ENCODE results near the gene ACAA2. TPM values are rescaled to one million over a fixed set of nuclear protein-coding genes. Genes with fewer than 3 reads are reported as not detected.

ACAA2 gene
- total RNA-seq, 2 donors from 2014 or later = 19.8 to 21.4 TPM

DNA sequence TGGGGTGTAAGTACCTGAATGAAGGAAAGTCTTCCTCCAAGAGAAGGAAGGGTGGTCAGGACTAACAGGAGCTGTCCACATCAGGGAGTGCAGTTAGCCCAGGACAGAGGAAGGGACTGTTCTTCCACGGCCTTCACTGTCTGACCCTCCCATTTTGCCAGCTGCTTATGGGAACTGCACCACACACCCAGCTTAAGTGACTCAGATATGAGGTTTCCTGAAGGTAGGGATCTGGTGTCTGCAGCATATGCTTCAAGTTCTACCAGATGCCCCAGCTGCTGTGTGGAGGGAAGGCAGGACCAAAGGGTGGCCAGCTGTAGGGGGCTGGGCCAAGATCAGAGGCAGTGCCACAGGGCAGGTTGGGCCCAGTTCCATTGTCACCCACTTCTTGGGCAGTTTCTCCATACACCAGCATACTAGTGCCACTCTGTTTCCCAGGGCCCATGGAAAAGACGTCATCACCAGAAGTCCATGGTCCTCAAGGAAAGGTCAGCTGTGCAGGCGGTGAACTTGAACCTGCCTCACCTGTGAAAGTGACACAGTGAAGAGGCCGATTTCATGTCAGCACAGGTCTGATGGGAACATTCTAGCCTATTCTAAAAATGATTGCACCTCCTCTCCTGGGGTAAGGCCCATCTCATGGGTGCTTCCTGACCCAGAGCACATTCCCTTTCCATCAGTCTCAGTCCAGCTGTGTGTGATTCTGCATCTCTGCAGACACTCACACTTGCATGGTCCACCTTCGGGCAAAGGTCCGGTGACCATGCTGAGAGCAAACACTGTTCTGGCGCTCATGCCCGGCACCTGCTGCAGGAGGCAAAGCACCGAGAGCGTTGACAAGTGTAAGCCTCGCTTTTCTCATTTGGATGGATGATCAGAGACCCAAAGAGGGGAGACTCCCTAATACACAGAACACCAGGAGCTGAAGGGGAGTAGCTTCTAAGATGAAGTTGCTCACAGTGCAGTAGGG, 68.0 kb downstream of the ACAA2 start:
- no peaks in the 10 kb centered on the region for H3K9me3 ChIP-seq (ENCODE audit: control insufficient read depth, low read length, poor library complexity, severe bottlenecking)
- Mint-ChIP-seq H3K36me3 (ENCODE audit: low read depth) (no peaks in the 10 kb centered on the region), H3K4me3 (no peak overlapping the region), H3K27me3 (peaks cover 9% of the 10 kb centered on the region), H3K4me1 (peaks cover 3% of the 10 kb centered on the region), H3K27ac (no peak overlapping the region)
- DNase-seq (no peak), ATAC-seq (no peak)

DNA sequence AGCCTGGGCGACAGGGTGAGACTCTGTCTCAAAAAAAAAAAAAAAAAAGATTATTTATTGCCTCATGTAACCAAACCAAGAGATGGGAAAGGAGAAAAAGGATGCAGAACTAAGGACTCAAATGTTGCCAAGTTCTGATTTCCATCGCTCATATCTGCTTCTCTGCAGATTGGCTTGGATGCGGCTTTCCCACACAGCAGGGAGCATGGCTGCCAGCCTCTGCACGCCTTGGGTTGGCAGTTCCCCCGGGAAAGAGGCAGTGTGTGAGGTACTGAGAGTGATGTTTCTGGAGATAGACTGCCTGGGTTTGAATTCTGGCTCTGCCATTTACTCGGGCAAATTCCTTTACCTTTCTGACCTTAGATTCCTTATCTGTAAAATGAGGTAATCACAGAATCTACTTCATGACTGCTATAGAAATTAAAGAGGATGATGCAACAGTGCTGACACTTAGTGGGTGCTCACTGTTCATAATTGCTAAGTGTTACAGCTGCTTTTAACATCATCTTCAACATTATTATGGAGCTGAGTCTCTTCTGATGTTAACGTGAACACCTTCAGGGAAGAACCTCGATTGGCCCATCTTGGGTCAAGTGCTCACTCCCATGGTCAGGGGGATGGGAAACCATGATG, 68.8 kb downstream of the ACAA2 start:
- DNase-seq (no peak), ATAC-seq (no peak)
- Mint-ChIP-seq H3K4me3 (no peak overlapping the region), H3K27ac (no peak overlapping the region), H3K36me3 (ENCODE audit: low read depth) (no peaks in the 10 kb centered on the region), H3K27me3 (peaks cover 9% of the 10 kb centered on the region), H3K4me1 (peaks cover 3% of the 10 kb centered on the region)
- H3K9me3 ChIP-seq (ENCODE audit: control insufficient read depth, low read length, poor library complexity, severe bottlenecking) = no peaks in the 10 kb centered on the region

DNA sequence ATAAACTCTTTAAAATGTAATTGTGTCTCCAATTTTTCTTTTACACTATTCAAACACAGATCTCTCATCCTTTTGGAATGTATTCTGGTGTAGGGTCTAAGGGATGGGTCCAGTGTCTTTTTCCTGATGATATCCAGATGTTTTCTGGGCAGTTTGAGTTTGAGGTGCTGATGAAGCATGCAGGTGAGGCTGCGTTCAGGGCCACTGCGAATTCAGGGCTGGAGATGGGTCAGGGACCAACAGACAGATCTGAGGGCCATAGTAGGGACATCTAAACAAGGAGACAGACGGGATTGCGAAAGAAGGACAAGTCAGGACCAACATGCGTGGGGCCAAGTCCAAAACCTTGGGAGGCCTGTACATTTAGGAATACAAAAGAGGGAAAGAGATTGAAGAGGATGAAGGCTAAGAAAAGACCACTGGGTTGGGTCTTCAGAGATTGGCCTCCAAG, 70.2 kb downstream of the ACAA2 start:
- Mint-ChIP-seq H3K4me3 (no peak overlapping the region), H3K36me3 (ENCODE audit: low read depth) (no peaks in the 10 kb centered on the region), H3K4me1 (no peaks in the 10 kb centered on the region), H3K27ac (no peak overlapping the region), H3K27me3 (peaks cover 9% of the 10 kb centered on the region)
- no peaks in the 10 kb centered on the region for H3K9me3 ChIP-seq (ENCODE audit: control insufficient read depth, low read length, poor library complexity, severe bottlenecking)
- no peak for DNase-seq
- ATAC-seq = no peak

DNA sequence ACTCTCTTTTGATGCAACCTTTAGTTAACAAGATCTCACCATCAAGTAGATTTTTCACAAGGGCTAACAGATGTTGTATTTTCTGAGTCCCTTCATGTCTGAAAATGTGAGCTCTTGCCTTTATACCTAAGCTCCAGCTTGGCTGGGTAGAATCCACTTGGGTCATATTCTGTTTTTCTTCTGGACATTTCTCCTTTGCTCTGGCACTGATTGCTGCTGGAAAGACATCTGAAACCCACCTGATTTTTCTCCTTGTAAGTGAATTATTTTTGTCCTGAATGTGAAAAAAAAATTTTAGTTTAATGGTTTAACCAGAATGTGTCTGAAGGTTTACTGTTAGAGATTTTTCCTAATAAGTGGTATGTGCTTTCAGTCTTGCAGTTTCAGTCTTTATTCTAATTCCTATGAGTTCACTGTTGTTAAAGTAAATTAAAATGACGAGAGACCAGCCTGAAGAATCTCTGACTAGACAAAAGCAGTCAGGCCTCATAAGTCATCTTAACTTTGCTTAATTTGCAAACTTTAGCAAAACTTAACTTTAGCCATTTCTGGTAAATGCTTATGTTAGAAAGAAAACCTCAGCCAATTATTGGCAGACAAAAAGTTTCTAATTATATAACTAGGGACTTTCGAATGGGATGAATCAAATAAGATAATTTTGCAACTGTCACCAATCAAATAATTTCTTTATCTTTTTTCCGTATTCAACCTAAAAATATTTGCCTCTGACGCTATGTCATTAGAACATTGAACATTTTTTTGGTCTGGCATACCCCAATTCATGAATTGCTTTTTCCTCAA, 70.8 kb downstream of the ACAA2 start:
- no peak for ATAC-seq
- H3K9me3 ChIP-seq (ENCODE audit: control insufficient read depth, low read length, poor library complexity, severe bottlenecking) = no peaks in the 10 kb centered on the region
- DNase-seq = no peak
- no peaks in the 10 kb centered on the region for H3K36me3 Mint-ChIP-seq (ENCODE audit: low read depth)
- H3K27me3 Mint-ChIP-seq = peaks cover 13% of the 10 kb centered on the region
- H3K27ac Mint-ChIP-seq = no peak overlapping the region
- H3K4me1 Mint-ChIP-seq = no peaks in the 10 kb centered on the region
- no peak overlapping the region for H3K4me3 Mint-ChIP-seq

DNA sequence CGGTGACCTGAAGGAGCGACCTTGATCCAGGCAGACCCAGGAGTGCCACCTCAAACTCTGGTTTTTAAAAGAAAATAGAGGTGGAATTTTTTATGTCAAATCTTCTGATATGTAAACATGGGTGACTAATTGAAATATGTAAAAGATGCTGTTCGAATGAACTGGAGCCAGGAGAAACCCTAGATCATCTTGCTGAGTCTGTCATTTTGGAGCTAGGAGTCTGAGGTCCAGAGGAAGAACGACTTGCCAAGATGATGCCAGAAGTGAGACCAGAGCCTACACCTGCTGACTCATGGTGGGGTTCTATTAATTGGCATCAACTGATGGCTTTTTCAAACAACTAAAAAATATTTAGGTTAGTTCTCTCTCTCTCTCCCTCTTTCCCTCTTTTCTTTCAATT, 74.1 kb downstream of the ACAA2 start:
- H3K9me3 ChIP-seq (ENCODE audit: control insufficient read depth, low read length, poor library complexity, severe bottlenecking) = no peaks in the 10 kb centered on the region
- H3K4me1 Mint-ChIP-seq = no peaks in the 10 kb centered on the region
- ATAC-seq (no peak), DNase-seq (no peak)
- peaks cover 19% of the 10 kb centered on the region for H3K27me3 Mint-ChIP-seq
- H3K36me3 Mint-ChIP-seq (ENCODE audit: low read depth) = no peaks in the 10 kb centered on the region
- H3K27ac Mint-ChIP-seq = no peak overlapping the region
- no peak overlapping the region for H3K4me3 Mint-ChIP-seq

DNA sequence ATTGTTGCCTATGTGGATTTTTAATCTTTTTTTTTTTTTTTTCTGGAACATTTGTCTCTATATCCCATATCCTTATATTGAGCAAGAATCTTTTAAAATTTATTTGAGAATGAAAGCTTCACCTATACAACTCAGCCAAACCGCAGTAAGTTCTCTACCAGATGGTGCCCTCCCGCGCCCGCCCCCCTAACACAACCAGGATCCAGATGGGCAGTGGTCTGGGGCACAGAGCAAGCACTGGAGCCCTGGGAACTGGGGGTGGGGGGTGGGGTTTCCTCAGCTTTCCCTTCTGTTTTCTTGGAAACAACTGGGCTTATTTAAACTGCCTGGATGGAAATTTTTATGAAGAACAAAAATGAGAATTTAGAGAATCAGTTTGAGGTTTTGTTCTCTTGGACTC, 74.6 kb downstream of the ACAA2 start:
- H3K9me3 ChIP-seq (ENCODE audit: control insufficient read depth, low read length, poor library complexity, severe bottlenecking) = no peaks in the 10 kb centered on the region
- H3K27ac Mint-ChIP-seq = no peak overlapping the region
- DNase-seq (no peak), ATAC-seq (no peak)
- H3K4me1 Mint-ChIP-seq = no peaks in the 10 kb centered on the region
- H3K36me3 Mint-ChIP-seq (ENCODE audit: low read depth) = no peaks in the 10 kb centered on the region
- H3K27me3 Mint-ChIP-seq = peaks cover 19% of the 10 kb centered on the region
- no peak overlapping the region for H3K4me3 Mint-ChIP-seq

DNA sequence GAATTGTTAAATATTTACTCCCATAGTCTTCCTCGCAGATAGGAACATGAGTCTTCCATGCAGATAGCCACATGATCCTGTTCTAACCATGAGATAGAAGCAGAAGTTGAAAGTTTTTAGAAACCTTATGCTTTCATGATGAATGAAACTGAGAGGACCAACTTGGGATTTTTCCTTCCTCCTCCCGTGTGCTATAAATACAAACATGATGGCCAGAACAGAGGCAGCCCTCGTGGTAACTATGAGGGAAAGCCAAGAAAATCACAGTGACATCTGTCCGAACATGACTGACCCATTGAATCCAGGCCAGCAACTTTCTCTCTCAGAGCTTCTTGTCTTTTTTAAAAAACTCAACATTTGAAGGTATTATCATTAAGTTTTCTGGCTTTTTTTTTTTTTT, 78.5 kb downstream of the ACAA2 start:
- Mint-ChIP-seq H3K27me3 (peaks cover 22% of the 10 kb centered on the region), H3K4me3 (no peak overlapping the region), H3K27ac (no peak overlapping the region), H3K36me3 (ENCODE audit: low read depth) (no peaks in the 10 kb centered on the region), H3K4me1 (no peaks in the 10 kb centered on the region)
- no peaks in the 10 kb centered on the region for H3K9me3 ChIP-seq (ENCODE audit: control insufficient read depth, low read length, poor library complexity, severe bottlenecking)
- ATAC-seq = no peak
- no peak for DNase-seq

DNA sequence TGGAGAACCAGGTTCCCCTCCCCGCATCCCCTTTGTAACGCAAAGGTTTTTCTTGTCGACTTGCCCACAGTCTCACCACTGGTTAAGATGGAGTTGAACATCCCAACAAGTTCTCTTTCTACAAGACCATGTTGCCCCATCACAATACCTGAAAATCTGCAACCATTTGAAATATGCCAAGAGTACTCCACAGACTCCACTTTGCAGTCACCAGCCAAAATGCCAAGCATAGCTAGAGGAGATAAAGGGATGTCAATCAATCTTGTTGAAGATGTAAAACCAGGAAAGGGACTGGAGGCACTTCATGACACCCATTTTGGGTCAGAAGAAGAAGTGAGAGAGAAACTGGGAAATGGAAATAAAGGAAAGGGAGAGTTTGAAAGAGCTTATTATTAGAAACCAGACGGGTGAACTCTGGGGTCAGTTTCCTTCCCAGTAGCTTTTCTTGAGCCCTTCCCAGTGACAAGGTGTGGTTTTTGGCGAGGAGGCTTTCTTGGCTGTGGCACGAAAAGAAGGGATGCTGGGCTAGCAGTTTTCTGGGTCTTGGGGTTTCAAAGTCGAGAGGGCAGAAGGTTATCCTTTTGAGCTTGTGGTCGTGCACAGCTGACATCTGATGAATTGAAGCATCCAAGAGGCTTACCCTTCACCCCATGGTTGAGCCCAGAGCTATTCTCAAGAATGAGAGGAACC, 79.3 kb downstream of the ACAA2 start:
- Mint-ChIP-seq H3K27me3 (peaks cover 22% of the 10 kb centered on the region), H3K36me3 (ENCODE audit: low read depth) (no peaks in the 10 kb centered on the region), H3K4me1 (no peaks in the 10 kb centered on the region), H3K27ac (no peak overlapping the region), H3K4me3 (no peak overlapping the region)
- H3K9me3 ChIP-seq (ENCODE audit: control insufficient read depth, low read length, poor library complexity, severe bottlenecking) = no peaks in the 10 kb centered on the region
- no peak for ATAC-seq
- DNase-seq = no peak

DNA sequence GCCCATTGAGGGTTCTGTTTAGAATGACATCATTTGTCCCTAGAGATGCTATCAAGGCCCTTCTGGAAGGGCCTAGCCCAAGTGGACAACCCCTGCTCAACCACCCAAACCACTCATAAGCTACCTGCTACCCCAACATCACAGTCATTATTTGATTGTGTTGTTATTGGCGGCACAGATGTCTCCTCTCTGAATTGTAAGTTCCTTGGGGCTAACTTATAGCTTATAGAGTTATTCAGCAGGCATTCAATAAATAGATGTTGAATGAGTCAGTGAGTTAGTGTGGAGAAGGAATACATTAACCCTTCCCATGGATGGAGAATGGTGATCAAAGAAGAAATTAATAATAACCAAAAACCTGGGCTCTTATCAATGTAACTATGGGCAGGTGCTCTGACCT, 80.0 kb downstream of the ACAA2 start:
- ATAC-seq (no peak), DNase-seq (no peak)
- Mint-ChIP-seq H3K27me3 (peaks cover 27% of the 10 kb centered on the region), H3K4me3 (no peak overlapping the region), H3K27ac (no peak overlapping the region), H3K4me1 (no peaks in the 10 kb centered on the region), H3K36me3 (ENCODE audit: low read depth) (no peaks in the 10 kb centered on the region)
- H3K9me3 ChIP-seq (ENCODE audit: control insufficient read depth, low read length, poor library complexity, severe bottlenecking) = no peaks in the 10 kb centered on the region
